Thyroid gland (tissue), 4 donors: Measurements from ENCODE around the gene TUBGCP2. TPM values are rescaled to one million over a fixed set of nuclear protein-coding genes. Genes with fewer than 3 reads are reported as not detected.

Experiments
- DNase-seq, 2 donors: peaks; one replicate each; pipeline ENCODE4 v3.0.0-alpha.2; 2019
- H3K27ac ChIP-seq, 3 donors: fragments of 200-600 bp; sonication (generic); 1 replicate in 2 of 3; 2 replicates in 1 of 3; pipeline ENCODE4 v1.5.1; 2016 to 2019; ENCODE audit warnings: mild to moderate bottlenecking in 1 of 3, moderate library complexity in 1 of 3
- H3K27me3 ChIP-seq: fragments of 200-600 bp; sonication (generic); one replicate; pipeline ENCODE4 v1.5.1; 2019
- H3K36me3 ChIP-seq, 2 donors: fragments of 200-600 bp; sonication (generic); one replicate each; pipeline ENCODE4 v1.5.1; 2016 to 2019
- H3K4me1 ChIP-seq, 2 donors: fragments of 200-600 bp; sonication (generic); one replicate each; pipeline ENCODE4 v1.5.1; 2017 to 2019
- H3K4me3 ChIP-seq, 3 donors: fragments of 200-600 bp; sonication (generic); replicated peaks in 1 of 3; 1 replicate in 2 of 3; 2 replicates in 1 of 3; pipeline ENCODE4 v1.5.1; 2016; ENCODE audit warnings: mild to moderate bottlenecking in 1 of 3
- H3K9me3 ChIP-seq: fragments of 200-600 bp; sonication (generic); one replicate; pipeline ENCODE4 v1.5.1; 2017
- POLR2A ChIP-seq, 2 donors: fragments of 450-650 bp; IDR thresholded peaks; one replicate each; pipeline ENCODE4 v1.6.1; 2017; ENCODE audit warnings: antibody characterized with exemption in 2 of 2, mild to moderate bottlenecking in 2 of 2, moderate library complexity in 1 of 2
- WGBS, 2 donors: methylation state at CpG; one replicate each; pipeline ENCODE4 v1.1.5; 2017; 5-methylcytosine and 5-hydroxymethylcytosine counted together
- intact Hi-C: fragments of 100-400 bp; cut with DNase I; formaldehyde crosslinking; loops from one replicate; pipeline ENCODE4 v1.15.1; 2023
- total RNA-seq, 4 donors: library from RNA; depleted of rRNA; stranded (reverse); fragments of >200 nt; gene quantifications; one replicate each; pipeline ENCODE4 v1.2.3, GENCODE V29; 2016
- TF ChIP-seq, protein P1 (sequence below), 6 experiments: fragments of 200-600 bp in 3 of 6; fragments of 450-650 bp in 3 of 6; sonication (generic) in 3 of 6; IDR thresholded peaks; one replicate each; pipeline ENCODE4 v1.5.1; 2016 to 2019; ENCODE audit warnings: antibody characterized with exemption in 6 of 6, mild to moderate bottlenecking in 2 of 6, inconsistent platforms in 1 of 6, moderate library complexity in 1 of 6

Gene TUBGCP2
- total RNA-seq, 4 donors from 2014 or later, result 56.5 to 73.3 (median 62.9) TPM

- WGBS, 2 donors, result 94 to 95% methylated on average over 10 of the region's 10 CpGs
- intact Hi-C loops, result no loop called here
- Histone ChIP-seq H3K36me3 (peaks cover 71 to 83% of the 10 kb centered on the region in 2 donors), H3K27me3 (no peaks in the 10 kb centered on the region), H3K4me1 (no peaks in the 10 kb centered on the region), H3K4me3 (no peak overlapping the region), H3K9me3 (no peaks in the 10 kb centered on the region), H3K27ac (no peak overlapping the region)
- no peak for DNase-seq
- TF ChIP-seq, protein P1, sequence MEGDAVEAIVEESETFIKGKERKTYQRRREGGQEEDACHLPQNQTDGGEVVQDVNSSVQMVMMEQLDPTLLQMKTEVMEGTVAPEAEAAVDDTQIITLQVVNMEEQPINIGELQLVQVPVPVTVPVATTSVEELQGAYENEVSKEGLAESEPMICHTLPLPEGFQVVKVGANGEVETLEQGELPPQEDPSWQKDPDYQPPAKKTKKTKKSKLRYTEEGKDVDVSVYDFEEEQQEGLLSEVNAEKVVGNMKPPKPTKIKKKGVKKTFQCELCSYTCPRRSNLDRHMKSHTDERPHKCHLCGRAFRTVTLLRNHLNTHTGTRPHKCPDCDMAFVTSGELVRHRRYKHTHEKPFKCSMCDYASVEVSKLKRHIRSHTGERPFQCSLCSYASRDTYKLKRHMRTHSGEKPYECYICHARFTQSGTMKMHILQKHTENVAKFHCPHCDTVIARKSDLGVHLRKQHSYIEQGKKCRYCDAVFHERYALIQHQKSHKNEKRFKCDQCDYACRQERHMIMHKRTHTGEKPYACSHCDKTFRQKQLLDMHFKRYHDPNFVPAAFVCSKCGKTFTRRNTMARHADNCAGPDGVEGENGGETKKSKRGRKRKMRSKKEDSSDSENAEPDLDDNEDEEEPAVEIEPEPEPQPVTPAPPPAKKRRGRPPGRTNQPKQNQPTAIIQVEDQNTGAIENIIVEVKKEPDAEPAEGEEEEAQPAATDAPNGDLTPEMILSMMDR (IDR thresholded peaks at IDR 0.05), result no peak
- TF ChIP-seq POLR2A (IDR thresholded peaks at IDR 0.05), result no peak
These were observed 14.9 kb downstream of the TUBGCP2 start for GRCh38 chr10:133293810-133294119.

DNA sequence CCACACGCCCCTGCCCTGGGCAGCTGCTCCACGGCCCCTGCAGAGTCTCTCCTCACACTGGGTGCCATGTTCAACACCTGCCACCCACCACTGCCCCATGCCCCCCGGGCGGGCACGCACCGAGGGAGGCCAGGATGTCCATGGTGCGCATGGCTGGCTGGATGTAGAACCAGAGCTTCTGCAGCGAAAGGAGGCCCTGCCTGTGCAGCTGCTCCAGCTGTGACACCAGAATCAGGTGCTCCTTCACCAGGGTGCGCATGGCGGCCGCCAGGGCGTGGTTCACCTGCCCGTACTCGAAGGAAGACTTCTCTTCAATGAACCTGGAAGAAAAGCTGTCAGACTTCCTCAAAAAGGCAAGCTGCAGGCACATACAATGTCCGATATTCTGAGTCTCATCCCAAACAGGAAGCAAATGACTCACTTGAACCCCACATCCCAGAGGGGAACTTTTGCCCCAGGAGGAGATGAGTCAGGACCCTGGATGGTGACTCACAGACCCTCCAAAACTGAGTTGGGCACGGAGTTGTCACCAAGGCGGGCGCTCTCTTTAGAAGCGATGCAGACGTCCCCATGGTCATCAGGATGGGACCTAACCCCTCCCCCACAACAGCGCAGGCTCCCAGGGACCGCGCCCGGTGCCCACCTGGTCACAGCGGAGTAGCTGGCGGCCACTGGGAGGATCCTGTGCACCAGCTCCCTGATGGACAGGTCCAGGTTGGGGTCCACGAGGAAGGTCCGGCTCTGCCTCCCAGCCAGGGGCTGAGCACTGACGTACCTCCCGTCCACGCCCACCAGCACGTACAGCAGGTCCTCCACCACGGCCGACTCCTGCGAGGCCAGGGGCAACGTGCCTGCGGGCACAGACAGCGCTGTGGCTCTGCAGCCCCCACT, 15.5 kb downstream of the TUBGCP2 start:
- H3K36me3 ChIP-seq, result peaks cover 71 to 83% of the 10 kb centered on the region in 2 donors
- intact Hi-C loops, result no loop called here
- H3K27me3 ChIP-seq, result no peaks in the 10 kb centered on the region
- no peak overlapping the region for H3K4me3 ChIP-seq
- H3K9me3 ChIP-seq, result no peaks in the 10 kb centered on the region
- no peak for TF ChIP-seq POLR2A (IDR thresholded peaks at IDR 0.05)
- TF ChIP-seq, protein P1 (IDR thresholded peaks at IDR 0.05), result no peak
- H3K4me1 ChIP-seq, result no peaks in the 10 kb centered on the region
- no peak overlapping the region for H3K27ac ChIP-seq
- no peak for DNase-seq
- WGBS, 2 donors, result 95% methylated on average over 20 to 21 of the region's 38 CpGs

DNA sequence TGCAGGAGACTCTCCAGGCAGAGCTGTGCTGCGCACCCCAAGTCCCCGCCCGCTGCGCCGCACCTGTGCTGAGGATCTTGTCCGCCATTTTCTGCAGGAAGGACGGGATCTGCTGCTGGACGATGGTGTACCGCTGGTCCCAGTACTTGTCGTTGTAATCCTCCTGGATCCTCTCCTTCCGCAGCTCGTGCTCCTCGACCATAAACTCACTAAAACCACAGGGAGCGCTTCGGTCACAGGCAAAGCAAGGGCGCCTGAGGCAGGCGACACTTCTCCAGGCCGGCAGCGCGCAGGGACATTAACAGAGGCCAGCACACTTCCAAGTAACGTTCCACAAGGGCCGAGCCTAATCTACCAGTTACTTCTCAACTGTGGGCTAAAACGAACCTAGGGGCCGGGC, 18.9 kb downstream of the TUBGCP2 start:
- Histone ChIP-seq H3K4me1 (no peaks in the 10 kb centered on the region), H3K4me3 (no peak overlapping the region), H3K36me3 (peaks cover 63 to 77% of the 10 kb centered on the region in 2 donors), H3K27me3 (no peaks in the 10 kb centered on the region), H3K9me3 (no peaks in the 10 kb centered on the region), H3K27ac (no peak overlapping the region)
- no peak for DNase-seq
- intact Hi-C loops, result no loop called here
- WGBS, 2 donors, result 96% methylated on average over 24 of the region's 24 CpGs
- TF ChIP-seq, protein P1 (IDR thresholded peaks at IDR 0.05), result no peak
- no peak for TF ChIP-seq POLR2A (IDR thresholded peaks at IDR 0.05)

DNA sequence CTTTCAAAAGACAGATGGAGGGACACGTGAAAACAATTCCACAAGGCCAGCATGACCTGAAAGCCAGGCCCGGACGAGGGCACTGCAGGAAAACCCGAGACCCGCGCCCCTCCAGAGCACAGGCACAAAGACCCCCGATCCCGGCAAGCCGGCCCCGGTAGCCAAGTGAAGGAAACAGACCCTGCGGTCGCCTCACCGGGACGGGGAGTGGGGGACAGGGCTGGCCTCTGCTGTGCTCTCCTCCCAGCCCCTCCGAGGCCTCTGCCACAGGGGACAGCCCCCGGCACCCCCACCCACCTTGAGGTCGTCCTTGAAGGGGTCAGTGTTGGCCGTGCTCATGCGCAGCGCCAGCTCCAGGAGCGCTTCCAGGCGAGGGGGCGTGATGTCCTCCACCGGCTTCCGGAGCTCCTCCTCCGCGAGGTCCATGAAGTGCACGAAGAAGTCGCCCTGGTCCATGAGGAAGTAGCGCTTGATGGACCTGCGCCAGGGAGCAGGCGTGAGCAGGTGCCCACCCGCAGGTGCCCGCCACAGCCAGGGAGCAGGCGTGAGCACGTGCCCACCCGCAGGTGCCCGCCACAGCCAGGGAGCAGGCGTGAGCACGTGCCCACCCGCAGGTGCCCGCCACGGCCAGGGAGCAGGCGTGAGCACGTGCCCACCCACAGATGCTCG, 20.7 kb downstream of the TUBGCP2 start:
- H3K27ac ChIP-seq, result no peak overlapping the region
- no peak for DNase-seq
- H3K4me1 ChIP-seq, result no peaks in the 10 kb centered on the region
- H3K36me3 ChIP-seq, result peaks cover 64 to 79% of the 10 kb centered on the region in 2 donors
- WGBS, 2 donors, result 97% methylated on average over 19 to 36 of the region's 46 CpGs
- intact Hi-C loops, result no loop called here
- TF ChIP-seq POLR2A (IDR thresholded peaks at IDR 0.05), result no peak
- TF ChIP-seq, protein P1 (IDR thresholded peaks at IDR 0.05), result no peak
- no peak overlapping the region for H3K4me3 ChIP-seq
- H3K27me3 ChIP-seq, result no peaks in the 10 kb centered on the region
- no peaks in the 10 kb centered on the region for H3K9me3 ChIP-seq

- intact Hi-C loops, result no loop called here
- H3K9me3 ChIP-seq, result no peaks in the 10 kb centered on the region
- no peak overlapping the region for H3K4me3 ChIP-seq
- TF ChIP-seq POLR2A (IDR thresholded peaks at IDR 0.05), result no peak
- TF ChIP-seq, protein P1 (IDR thresholded peaks at IDR 0.05), result no peak
- no peak overlapping the region for H3K27ac ChIP-seq
- no peaks in the 10 kb centered on the region for H3K27me3 ChIP-seq
- DNase-seq, result no peak
- 91% methylated on average over 18 of the region's 18 CpGs for WGBS, 2 donors
- no peaks in the 10 kb centered on the region for H3K4me1 ChIP-seq
- peaks cover 73 to 89% of the 10 kb centered on the region in 2 donors for H3K36me3 ChIP-seq
These were observed 22.3 kb downstream of the TUBGCP2 start for GRCh38 chr10:133286366-133286765.
